Endothelial cell of umbilical vein (primary cell): Measurements from ENCODE around the gene COL15A1. TPM values are rescaled to one million over a fixed set of nuclear protein-coding genes. Genes with fewer than 3 reads are reported as not detected.

Experiments used
- BruUV-seq: library from RNA; stranded (reverse); fragments of 400-500 nt; replicated peaks from 2 replicates; lab custom pipeline; 2021; lab: Mats Ljungman, UMichigan
- CTCF ChIA-PET: fragments of 300-600, 350-600 bp; sonication (Branson Sonifier 250); formaldehyde crosslinking; loops from one replicate; lab custom pipeline; 2021; ENCODE audit warnings: antibody characterized with exemption, inconsistent platforms; lab: Charles Lee
- POLR2A ChIA-PET: fragments of 300-600, 350-600 bp; sonication (Branson Sonifier 250); formaldehyde crosslinking; loops from one replicate; lab custom pipeline; 2021; ENCODE audit warnings: antibody characterized with exemption, inconsistent platforms; lab: Charles Lee
- DNase-seq: peaks from one replicate; pipeline ENCODE4 v3.0.0-alpha.2; 2011; ENCODE audit warnings: low read depth, low spot score
- FAIRE-seq: peaks from 2 replicates; lab custom pipeline; 2011; peaks lifted over from hg19 to GRCh38; lab: Jason Lieb, UNC
- H2AFZ ChIP-seq: 2 replicates; pipeline ENCODE4 v1.6.0; 2012; ENCODE audit warnings: low read depth, low read length, control low read depth, inconsistent platforms
- H3K27ac ChIP-seq: 2 replicates; pipeline ENCODE4 v1.5.1; 2011; ENCODE audit warnings: low read depth, mild to moderate bottlenecking, control low read depth, low read length, moderate library complexity; ENCODE audit not compliant: insufficient read depth
- H3K27me3 ChIP-seq, 2 experiments: 2 replicates each; pipeline versions ENCODE4 v1.6.0 to v1.6.1; 2011; ENCODE audit warnings: low read length in 2 of 2, mixed read lengths in 1 of 2; ENCODE audit not compliant: control insufficient read depth in 2 of 2, insufficient read depth in 2 of 2
- H3K36me3 ChIP-seq, 2 experiments: 2 replicates in 1 of 2; 3 replicates in 1 of 2; pipeline ENCODE4 v1.5.1; 2011; ENCODE audit warnings: low read length in 2 of 2, mild to moderate bottlenecking in 1 of 2, moderate library complexity in 1 of 2; ENCODE audit not compliant: control insufficient read depth in 2 of 2, insufficient read depth in 2 of 2; ENCODE audit errors: extremely low read depth in 1 of 2
- H3K4me1 ChIP-seq: 3 replicates; pipeline ENCODE4 v1.5.1; 2011; ENCODE audit warnings: mild to moderate bottlenecking, low read length; ENCODE audit not compliant: control insufficient read depth, insufficient read depth; ENCODE audit errors: extremely low read depth
- H3K4me2 ChIP-seq: 2 replicates; pipeline ENCODE4 v1.6.1; 2011; ENCODE audit warnings: low read length, control low read depth, mixed read lengths; ENCODE audit not compliant: insufficient read depth
- H3K4me3 ChIP-seq, 3 experiments: fragments of 200-600 bp in 1 of 3; sonication (generic), shearing (Covaris generic) in 1 of 3; replicated peaks in 1 of 3; 2 replicates each; pipeline ENCODE4 v1.5.1; 2011 to 2016; ENCODE audit warnings: control low read depth in 3 of 3, low read length in 3 of 3, mild to moderate bottlenecking in 2 of 3, inconsistent platforms in 1 of 3, low read depth in 1 of 3, moderate library complexity in 1 of 3; ENCODE audit not compliant: insufficient read depth in 1 of 3
- H3K79me2 ChIP-seq: 2 replicates; pipeline ENCODE4 v1.6.0; 2012; ENCODE audit warnings: low read length, inconsistent platforms; ENCODE audit not compliant: control insufficient read depth, insufficient read depth
- H3K9ac ChIP-seq: replicated peaks from 2 replicates; pipeline ENCODE3; 2011; ENCODE audit warnings: low read length, control low read depth; ENCODE audit not compliant: insufficient read depth; ENCODE audit errors: extremely low read depth
- H3K9me1 ChIP-seq: replicated peaks from 3 replicates; pipeline ENCODE4 v1.6.0; 2011; ENCODE audit warnings: mild to moderate bottlenecking, low read length; ENCODE audit not compliant: control insufficient read depth, insufficient read depth; ENCODE audit errors: extremely low read depth
- H3K9me3 ChIP-seq: replicated peaks from 2 replicates; pipeline ENCODE4 v1.5.1; 2012; ENCODE audit warnings: low read length, inconsistent platforms; ENCODE audit not compliant: control insufficient read depth, insufficient read depth
- H4K20me1 ChIP-seq: replicated peaks from 2 replicates; pipeline ENCODE3; 2011; ENCODE audit warnings: mild to moderate bottlenecking, low read length; ENCODE audit not compliant: control insufficient read depth, insufficient read depth; ENCODE audit errors: extremely low read depth
- CTCF ChIP-seq, 2 donors: IDR thresholded peaks; 1 replicate in 1 of 2; 2 replicates in 1 of 2; pipeline ENCODE4 v1.5.1; 2011; ENCODE audit warnings: low read length in 2 of 2, mild to moderate bottlenecking in 2 of 2, moderate library complexity in 2 of 2, control low read depth in 1 of 2, inconsistent platforms in 1 of 2, low read depth in 1 of 2; ENCODE audit not compliant: insufficient read depth in 1 of 2; ENCODE audit errors: extremely low read depth in 1 of 2
- EZH2 ChIP-seq: IDR thresholded peaks from 2 replicates; pipeline ENCODE4 v1.6.1; 2012; ENCODE audit warnings: borderline replicate concordance, low read depth, mild to moderate bottlenecking, moderate library complexity, low read length, inconsistent platforms; ENCODE audit not compliant: severe bottlenecking
- FOS ChIP-seq: IDR thresholded peaks from 2 replicates; pipeline ENCODE4 v1.6.1; 2011; ENCODE audit warnings: mild to moderate bottlenecking, low read length, moderate library complexity, borderline replicate concordance; ENCODE audit not compliant: insufficient read depth
- GATA2 ChIP-seq: IDR thresholded peaks from 2 replicates; pipeline ENCODE4 v1.7.0; 2011; ENCODE audit warnings: low read depth, mild to moderate bottlenecking, moderate library complexity, mixed read lengths, low read length; ENCODE audit not compliant: insufficient read length, insufficient read depth
- JUN ChIP-seq: IDR thresholded peaks from 2 replicates; pipeline ENCODE4 v1.6.1; 2011; ENCODE audit warnings: borderline replicate concordance, low read depth; ENCODE audit not compliant: insufficient read length, insufficient read depth
- MAX ChIP-seq: IDR thresholded peaks from 2 replicates; pipeline ENCODE4 v1.6.1; 2011; ENCODE audit not compliant: insufficient read depth, insufficient read length
- MYC ChIP-seq: IDR thresholded peaks from one replicate; pipeline ENCODE4 v1.6.1; 2011; ENCODE audit warnings: mild to moderate bottlenecking, low read depth, low read length
- POLR2A ChIP-seq: IDR thresholded peaks from 2 replicates; pipeline ENCODE4 v1.6.1; 2012; ENCODE audit warnings: low read depth, mild to moderate bottlenecking, control low read depth, low read length
- POLR2AphosphoS5 ChIP-seq: IDR thresholded peaks from 2 replicates; pipeline ENCODE4 v1.6.1; 2012; ENCODE audit warnings: low read depth, mild to moderate bottlenecking, control low read depth, low read length, moderate library complexity; ENCODE audit not compliant: insufficient read depth
- dilution Hi-C: fragments of 300-500 bp; cut with MboI; formaldehyde crosslinking; loops from one replicate; pipeline ENCODE4 v1.15.0; 2019; ENCODE audit warnings: low sequenced_read_pairs; ENCODE audit not compliant: extremely low pct_ligation_motif_present
- intact Hi-C: fragments of 100-400 bp; cut with micrococcal nuclease; formaldehyde crosslinking; loops from one replicate; pipeline ENCODE4 v1.10.0; 2022
- polyA plus RNA-seq, 4 experiments: library from polyadenylated mRNA; depleted of rRNA in 3 of 4; stranded (reverse) in 3 of 4; unstranded in 1 of 4; fragments of >200 nt; gene quantifications; 2 replicates each; pipeline versions ENCODE4 v1.2.1 to v1.2.3, GENCODE V29; 2011 to 2012; ENCODE audit warnings: missing spikeins in 1 of 4
- total RNA-seq: library from RNA; stranded (reverse); gene quantifications from 2 replicates; pipeline ENCODE4 v1.2.3, GENCODE V29; 2021

The COL15A1 gene
- total and polyA plus RNA-seq, 2 donors (not counting 3 experiments of a cell fraction or from before 2014, with no cell fraction given): not detected

- H3K4me2 ChIP-seq: no peak overlapping the region
- no peaks in the 10 kb centered on the region for H3K9me1 ChIP-seq
- no peak overlapping the region for H3K27ac ChIP-seq
- DNase-seq (no peak), FAIRE-seq (no peak)
- ChIA-PET POLR2A (no interaction called here), CTCF (interaction anchor here (1.0 to 2.2 kb wide), 3 partner anchors 9 to 19 kb away, joined by 3 to 9 read pairs (median 5); partner anchors contain the start of gene TGFBR1)
- peaks cover 5% of the 10 kb centered on the region for H4K20me1 ChIP-seq
- H3K27me3 ChIP-seq: no peaks in the 10 kb centered on the region
- no peaks in the 10 kb centered on the region for H3K36me3 ChIP-seq
- no peaks in the 10 kb centered on the region for H3K4me1 ChIP-seq
- H3K9ac ChIP-seq: no peak overlapping the region
- TF ChIP-seq MYC: no peak
- no peak for TF ChIP-seq POLR2AphosphoS5
- no peak for TF ChIP-seq JUN
- no peak for TF ChIP-seq POLR2A
- no peak for TF ChIP-seq CTCF (IDR thresholded peaks at IDR 0.05; ENCODE audit: extremely low read depth in 1 of 2, insufficient read depth in 1 of 2, low read depth in 1 of 2, low read length in 2 of 2)
- no peak for TF ChIP-seq FOS
- no peak for TF ChIP-seq EZH2
- TF ChIP-seq GATA2: no peak
- no peak for TF ChIP-seq MAX
- no peak overlapping the region for H2AFZ ChIP-seq
- H3K9me3 ChIP-seq: no peaks in the 10 kb centered on the region
- no peak overlapping the region for H3K4me3 ChIP-seq
- peaks cover 5% of the 10 kb centered on the region for H3K79me2 ChIP-seq
- dilution Hi-C loops (no loop called here), intact Hi-C loops (no loop called here)
- BruUV-seq: no TSS peak
These were observed 170.3 kb downstream of the COL15A1 start for GRCh38 chr9:99114049-99114440.
